K562 treated with DMSO at 1 percent for 12 hours (cell line): Measurements from ENCODE around the gene ZNF620. TPM values are rescaled to one million over a fixed set of nuclear protein-coding genes. Genes with fewer than 3 reads are reported as not detected.

Source experiments
- total RNA-seq: library from RNA; unstranded; fragments of 300-600 nt; gene quantifications from 2 replicates; pipeline ENCODE4 v1.2.3, GENCODE V29; 2022; ENCODE audit not compliant: insufficient read depth

The ZNF620 gene
- 3.0 and 8.8 TPM in 2 replicates for total RNA-seq

GRCh38 chr3:40505599-40506462, at the start of gene ZNF620:
Gene ZNF620 (plus strand): TSS chr3:40506039. CDS start chr3:40506353, 314 bp downstream.

GRCh38 chr3:40456940-40457823, 48.7 kb upstream of the ZNF620 start, which contains the start of gene RPL14:
Gene RPL14 (plus strand): TSS chr3:40457339. CDS start chr3:40457472, 133 bp downstream.

GRCh38 chr3:40476478-40477470, 29.1 kb upstream of the ZNF620 start, which contains the start of gene ZNF619:
Gene ZNF619 (plus strand): TSS chr3:40477122. CDS start chr3:40477980, 858 bp downstream.

GRCh38 chr3:40524568-40525285, 18.9 kb downstream of the ZNF620 start, which contains the start of gene ZNF621:
Gene ZNF621 (plus strand): TSS chr3:40524960. CDS start chr3:40525841, 881 bp downstream.

Other genes with a start within 250 kb of the ZNF620 start
- 120 and 192 TPM in 2 replicates for gene EIF1B, start 196.3 kb upstream of the ZNF620 start, total RNA-seq
- gene ENTPD3, start 118.9 kb upstream of the ZNF620 start, total RNA-seq = 0.47 and 2.2 TPM in 2 replicates
- 3,412 and 3,562 TPM in 2 replicates for gene RPL14, start 48.7 kb upstream of the ZNF620 start, total RNA-seq
- gene ZNF619, start 28.9 kb upstream of the ZNF620 start, total RNA-seq = 1.5 and 7.2 TPM in 2 replicates
- gene ZNF621, start 18.9 kb downstream of the ZNF620 start, total RNA-seq = 3.6 and 14.6 TPM in 2 replicates